ENCODE results near the gene ARG2. TPM values are rescaled to one million over a fixed set of nuclear protein-coding genes. Genes with fewer than 3 reads are reported as not detected.

Gene ARG2
- total RNA-seq, 4 donors from 2014 or later: 76.1 to 160 (median 95.0) TPM

DNA sequence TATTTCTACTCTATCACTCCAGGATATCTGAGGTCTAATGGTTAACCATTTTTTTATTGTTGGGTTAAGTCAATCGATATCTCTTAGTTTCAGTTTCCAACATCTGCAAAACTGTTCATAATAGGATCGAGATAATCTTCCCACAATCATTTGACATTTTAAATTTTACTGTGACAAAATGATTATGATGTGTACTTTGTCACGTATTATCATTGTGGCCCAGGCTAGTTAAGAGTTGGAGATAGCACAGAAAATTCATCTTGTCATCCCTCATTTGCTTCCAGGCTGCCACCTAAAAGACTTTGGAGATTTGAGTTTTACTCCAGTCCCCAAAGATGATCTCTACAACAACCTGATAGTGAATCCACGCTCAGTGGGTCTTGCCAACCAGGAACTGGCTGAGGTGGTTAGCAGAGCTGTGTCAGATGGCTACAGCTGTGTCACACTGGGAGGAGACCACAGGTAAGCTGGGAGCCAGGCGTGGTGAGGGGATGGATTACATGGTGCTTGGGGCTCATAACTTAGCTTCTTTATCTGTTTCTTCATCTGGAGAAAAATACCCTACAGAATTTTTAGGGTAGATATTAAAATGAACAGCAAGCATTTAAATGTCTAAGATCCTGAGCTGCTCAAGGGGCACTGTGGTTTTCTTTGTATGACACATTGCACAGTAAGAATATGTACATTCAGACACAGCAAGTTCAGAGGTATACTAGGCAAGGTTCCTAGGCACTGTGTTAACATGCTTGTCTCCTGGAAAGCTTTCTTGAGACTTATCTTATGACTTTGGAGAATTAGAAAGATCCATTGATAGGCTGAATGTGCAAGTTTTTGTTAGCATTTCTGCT is 22.4 kb downstream of the ARG2 start:
- intact Hi-C loops (cut with DNase I): no loop called here
- H3K9me3 ChIP-seq: no peaks in the 10 kb centered on the region
- peaks cover 9 to 15% of the 10 kb centered on the region in 2 donors for H3K36me3 ChIP-seq
- TF ChIP-seq, protein P1, sequence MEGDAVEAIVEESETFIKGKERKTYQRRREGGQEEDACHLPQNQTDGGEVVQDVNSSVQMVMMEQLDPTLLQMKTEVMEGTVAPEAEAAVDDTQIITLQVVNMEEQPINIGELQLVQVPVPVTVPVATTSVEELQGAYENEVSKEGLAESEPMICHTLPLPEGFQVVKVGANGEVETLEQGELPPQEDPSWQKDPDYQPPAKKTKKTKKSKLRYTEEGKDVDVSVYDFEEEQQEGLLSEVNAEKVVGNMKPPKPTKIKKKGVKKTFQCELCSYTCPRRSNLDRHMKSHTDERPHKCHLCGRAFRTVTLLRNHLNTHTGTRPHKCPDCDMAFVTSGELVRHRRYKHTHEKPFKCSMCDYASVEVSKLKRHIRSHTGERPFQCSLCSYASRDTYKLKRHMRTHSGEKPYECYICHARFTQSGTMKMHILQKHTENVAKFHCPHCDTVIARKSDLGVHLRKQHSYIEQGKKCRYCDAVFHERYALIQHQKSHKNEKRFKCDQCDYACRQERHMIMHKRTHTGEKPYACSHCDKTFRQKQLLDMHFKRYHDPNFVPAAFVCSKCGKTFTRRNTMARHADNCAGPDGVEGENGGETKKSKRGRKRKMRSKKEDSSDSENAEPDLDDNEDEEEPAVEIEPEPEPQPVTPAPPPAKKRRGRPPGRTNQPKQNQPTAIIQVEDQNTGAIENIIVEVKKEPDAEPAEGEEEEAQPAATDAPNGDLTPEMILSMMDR (IDR thresholded peaks at IDR 0.05): no peak
- no peak for TF ChIP-seq POLR2A (IDR thresholded peaks at IDR 0.05)
- no peak for DNase-seq
- H3K27me3 ChIP-seq: no peaks in the 10 kb centered on the region
- WGBS, 2 donors: 90 to 95% methylated on average over 5 of the region's 5 CpGs
- peaks cover 12 to 38% of the 10 kb centered on the region in 2 donors for H3K4me1 ChIP-seq
- H3K27ac ChIP-seq: no peak overlapping the region
- no peak overlapping the region for H3K4me3 ChIP-seq (replicated peaks in 1 of 3)

DNA sequence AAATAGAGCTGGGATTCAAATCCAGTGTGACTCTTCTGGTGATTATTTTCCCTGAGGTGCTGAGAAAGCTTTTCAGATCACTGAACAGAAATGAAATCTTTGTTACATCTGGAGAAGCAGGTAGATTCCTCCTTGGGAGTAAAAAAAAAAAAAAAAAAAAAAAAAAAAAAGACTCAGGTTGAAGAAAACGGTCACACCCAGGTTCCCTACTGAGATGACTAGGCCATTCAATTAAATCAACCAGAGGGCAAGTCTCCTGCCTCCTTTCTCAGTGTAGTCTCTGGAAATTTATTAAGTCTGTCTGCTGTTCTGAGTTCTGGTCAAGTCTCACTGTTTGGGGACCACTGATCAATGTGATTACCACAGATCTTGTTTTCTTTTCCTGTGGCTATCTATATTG is 24.0 kb downstream of the ARG2 start:
- Histone ChIP-seq H3K9me3 (no peaks in the 10 kb centered on the region), H3K36me3 (peaks cover 13 to 30% of the 10 kb centered on the region in 2 donors), H3K27ac (peak overlapping the region; percentile 57 to 76 (median 69)), H3K4me1 (peaks cover 3 to 22% of the 10 kb centered on the region in 2 donors), H3K27me3 (no peaks in the 10 kb centered on the region), H3K4me3 (replicated peaks in 1 of 3) (no peak overlapping the region)
- TF ChIP-seq, protein P1 (IDR thresholded peaks at IDR 0.05): no peak
- TF ChIP-seq POLR2A (IDR thresholded peaks at IDR 0.05): no peak
- 29 to 35% methylated on average over 1 of the region's 1 CpG for WGBS, 2 donors
- intact Hi-C loops (cut with DNase I): no loop called here
- DNase-seq: no peak

DNA sequence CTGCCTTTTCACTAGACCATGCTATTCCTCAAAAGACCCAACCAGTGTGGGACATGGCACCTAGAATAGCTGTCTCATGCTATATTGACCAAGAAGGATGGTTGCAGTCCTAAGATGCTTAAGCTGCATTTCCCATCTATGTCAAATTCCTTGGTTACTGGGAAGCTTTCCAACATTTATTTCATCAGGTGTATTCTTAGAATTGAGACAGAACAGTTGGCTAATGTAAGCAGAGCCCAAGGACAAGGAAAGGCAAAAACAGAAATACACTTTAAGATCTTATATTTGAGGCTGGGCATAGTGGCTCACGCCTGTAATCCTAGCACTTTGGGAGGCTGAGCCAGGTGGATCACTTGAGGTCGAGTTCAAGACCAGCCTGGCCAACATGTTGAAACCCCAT is 24.7 kb downstream of the ARG2 start:
- no peak for DNase-seq
- Histone ChIP-seq H3K27ac (peak overlapping the region; percentile 52 to 76 (median 69)), H3K9me3 (no peaks in the 10 kb centered on the region), H3K4me3 (replicated peaks in 1 of 3) (no peak overlapping the region), H3K4me1 (peaks cover 3 to 18% of the 10 kb centered on the region in 2 donors), H3K27me3 (no peaks in the 10 kb centered on the region), H3K36me3 (peaks cover 20 to 37% of the 10 kb centered on the region in 2 donors)
- TF ChIP-seq POLR2A (IDR thresholded peaks at IDR 0.05): no peak
- TF ChIP-seq, protein P1 (IDR thresholded peaks at IDR 0.05): no peak
- WGBS, 2 donors: 63 to 71% methylated on average over 2 of the region's 2 CpGs
- intact Hi-C loops (cut with DNase I): no loop called here

DNA sequence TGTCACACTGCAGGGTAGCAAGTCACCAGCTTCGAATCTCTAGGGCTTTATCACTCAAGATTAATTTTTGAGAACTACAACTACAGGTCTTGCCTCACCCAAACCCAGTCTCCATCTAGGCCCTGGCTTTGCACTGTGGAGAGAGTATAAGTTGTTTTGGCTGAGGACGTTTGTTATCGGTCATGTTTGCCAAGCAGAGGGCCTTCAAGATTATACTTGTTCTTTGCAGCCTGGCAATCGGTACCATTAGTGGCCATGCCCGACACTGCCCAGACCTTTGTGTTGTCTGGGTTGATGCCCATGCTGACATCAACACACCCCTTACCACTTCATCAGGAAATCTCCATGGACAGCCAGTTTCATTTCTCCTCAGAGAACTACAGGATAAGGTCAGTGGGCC is 25.7 kb downstream of the ARG2 start:
- Histone ChIP-seq H3K4me1 (peaks cover 3 to 18% of the 10 kb centered on the region in 2 donors), H3K4me3 (replicated peaks in 1 of 3) (no peak overlapping the region), H3K9me3 (no peaks in the 10 kb centered on the region), H3K27ac (peak overlapping the region; percentile 26 to 76 (median 52)), H3K27me3 (no peaks in the 10 kb centered on the region), H3K36me3 (peaks cover 23 to 44% of the 10 kb centered on the region in 2 donors)
- intact Hi-C loops (cut with DNase I): no loop called here
- no peak for TF ChIP-seq POLR2A (IDR thresholded peaks at IDR 0.05)
- TF ChIP-seq, protein P1 (IDR thresholded peaks at IDR 0.05): no peak
- 78 to 86% methylated on average over 5 of the region's 5 CpGs for WGBS, 2 donors
- DNase-seq: no peak

DNA sequence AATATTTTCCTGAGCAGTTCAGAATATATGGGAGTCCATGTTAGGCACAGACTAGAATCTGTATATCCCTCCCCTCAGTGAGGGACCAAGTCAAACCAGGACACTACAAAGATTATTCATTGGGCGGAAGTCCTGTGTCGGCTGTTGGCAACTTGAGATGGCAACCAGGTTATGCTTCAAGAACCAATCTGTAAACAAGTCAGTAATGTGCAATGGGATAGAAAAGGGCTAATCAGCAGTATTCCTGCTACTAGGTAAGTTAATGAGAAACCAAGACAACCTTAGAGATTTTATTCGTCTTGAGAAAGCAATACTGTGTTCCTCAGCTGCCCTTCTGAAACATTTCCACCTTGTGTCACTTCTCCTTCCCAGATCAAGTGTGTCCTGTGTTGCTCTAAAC is 26.4 kb downstream of the ARG2 start:
- no peak for TF ChIP-seq POLR2A (IDR thresholded peaks at IDR 0.05)
- TF ChIP-seq, protein P1 (IDR thresholded peaks at IDR 0.05): no peak
- WGBS, 2 donors: 76 to 87% methylated on average over 3 of the region's 3 CpGs
- peak overlapping the region in 2 of 3 donors; percentile 26 to 76 for H3K27ac ChIP-seq
- H3K36me3 ChIP-seq: peaks cover 29 to 51% of the 10 kb centered on the region in 2 donors
- no peak overlapping the region for H3K4me3 ChIP-seq (replicated peaks in 1 of 3)
- no peak for DNase-seq
- no peaks in the 10 kb centered on the region for H3K27me3 ChIP-seq
- intact Hi-C loops (cut with DNase I): no loop called here
- no peaks in the 10 kb centered on the region for H3K9me3 ChIP-seq
- H3K4me1 ChIP-seq: peaks cover 3 to 18% of the 10 kb centered on the region in 2 donors
